ENCODE results near the gene UBASH3A. TPM values are rescaled to one million over a fixed set of nuclear protein-coding genes. Genes with fewer than 3 reads are reported as not detected.

UBASH3A gene
- total RNA-seq, 2 experiments from 2014 or later = 59.7 to 60.8 TPM

DNA sequence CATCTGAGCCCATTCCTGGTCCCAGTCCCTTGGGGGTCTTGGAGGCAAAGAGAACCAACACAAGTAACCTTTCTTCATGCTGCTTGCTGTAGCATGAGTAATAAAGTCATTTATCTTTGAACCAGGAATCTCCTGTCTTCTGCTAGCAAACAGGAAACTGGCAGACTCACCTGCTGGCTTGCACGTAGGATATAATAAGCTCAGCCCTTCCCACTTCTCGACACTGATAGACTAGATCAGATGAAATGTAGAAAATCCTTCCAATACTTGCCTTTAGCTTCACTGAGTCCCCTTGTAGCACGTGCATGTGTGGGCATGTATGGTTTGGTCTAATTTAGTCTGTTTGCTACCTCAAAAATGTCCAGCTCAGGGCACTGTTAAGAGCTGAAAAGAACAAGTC is 46.4 kb upstream of the UBASH3A start:
- CTCF ChIA-PET = no interaction called here
- Mint-ChIP-seq H3K27me3 (no peaks in the 10 kb centered on the region), H3K4me3 (no peak overlapping the region), H3K9me3 (peaks cover 7% of the 10 kb centered on the region), H3K36me3 (ENCODE audit: low read depth) (no peaks in the 10 kb centered on the region), H3K4me1 (ENCODE audit: low read depth) (no peaks in the 10 kb centered on the region), H3K27ac (no peak overlapping the region)
- no peaks in the 10 kb centered on the region for H3K36me3 ChIP-seq (ENCODE audit: insufficient read depth, low read length)
- intact Hi-C loops (cut with DNase I, micrococcal nuclease) = no loop called here
- no peak overlapping the region for H3K4me3 ChIP-seq (ENCODE audit: low read length)
- no peak for ATAC-seq (ENCODE audit: poor library complexity)
- TF ChIP-seq, protein P1, sequence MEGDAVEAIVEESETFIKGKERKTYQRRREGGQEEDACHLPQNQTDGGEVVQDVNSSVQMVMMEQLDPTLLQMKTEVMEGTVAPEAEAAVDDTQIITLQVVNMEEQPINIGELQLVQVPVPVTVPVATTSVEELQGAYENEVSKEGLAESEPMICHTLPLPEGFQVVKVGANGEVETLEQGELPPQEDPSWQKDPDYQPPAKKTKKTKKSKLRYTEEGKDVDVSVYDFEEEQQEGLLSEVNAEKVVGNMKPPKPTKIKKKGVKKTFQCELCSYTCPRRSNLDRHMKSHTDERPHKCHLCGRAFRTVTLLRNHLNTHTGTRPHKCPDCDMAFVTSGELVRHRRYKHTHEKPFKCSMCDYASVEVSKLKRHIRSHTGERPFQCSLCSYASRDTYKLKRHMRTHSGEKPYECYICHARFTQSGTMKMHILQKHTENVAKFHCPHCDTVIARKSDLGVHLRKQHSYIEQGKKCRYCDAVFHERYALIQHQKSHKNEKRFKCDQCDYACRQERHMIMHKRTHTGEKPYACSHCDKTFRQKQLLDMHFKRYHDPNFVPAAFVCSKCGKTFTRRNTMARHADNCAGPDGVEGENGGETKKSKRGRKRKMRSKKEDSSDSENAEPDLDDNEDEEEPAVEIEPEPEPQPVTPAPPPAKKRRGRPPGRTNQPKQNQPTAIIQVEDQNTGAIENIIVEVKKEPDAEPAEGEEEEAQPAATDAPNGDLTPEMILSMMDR (IDR thresholded peaks at IDR 0.05) = no peak
- no peak for DNase-seq
- peaks cover 8 to 10% of the 10 kb centered on the region in 2 experiments for H3K9me3 ChIP-seq (ENCODE audit: control insufficient read depth in 1 of 2, insufficient read depth in 1 of 2, low read length in 2 of 2)
- POLR2A ChIA-PET = no interaction called here
- no peaks in the 10 kb centered on the region for H3K27me3 ChIP-seq (ENCODE audit: control insufficient read depth in 1 of 2, insufficient read depth in 2 of 2, low read length in 2 of 2)
- H3K27ac ChIP-seq (ENCODE audit: low read depth in 1 of 2, low read length in 2 of 2) = no peak overlapping the region
- H3K4me1 ChIP-seq (ENCODE audit: insufficient read depth, low read length) = no peaks in the 10 kb centered on the region

DNA sequence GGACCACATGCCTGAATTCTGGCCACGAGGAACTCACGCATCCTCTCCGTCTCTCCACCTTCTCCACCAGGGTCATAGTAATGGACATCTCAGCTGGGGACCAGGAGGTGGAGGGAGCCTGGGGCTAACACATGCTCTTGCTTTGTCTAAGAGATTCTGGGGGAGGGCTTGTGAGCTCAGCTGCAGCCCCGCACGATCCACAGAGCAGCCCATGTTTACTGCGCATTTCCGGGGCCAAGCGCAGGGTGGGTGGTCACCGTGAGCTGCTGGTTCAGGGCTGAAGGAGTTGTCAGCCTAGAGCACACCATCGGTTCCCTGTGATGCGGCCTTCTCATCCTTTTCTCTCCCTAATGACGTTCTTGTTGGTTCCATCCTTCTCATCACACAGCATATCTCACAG is 45.4 kb upstream of the UBASH3A start:
- no peak overlapping the region for H3K27ac Mint-ChIP-seq
- Histone ChIP-seq H3K4me3 (ENCODE audit: low read length) (no peak overlapping the region), H3K9me3 (ENCODE audit: control insufficient read depth in 1 of 2, insufficient read depth in 1 of 2, low read length in 2 of 2) (peaks cover 8 to 10% of the 10 kb centered on the region in 2 experiments), H3K4me1 (ENCODE audit: insufficient read depth, low read length) (peaks cover 4% of the 10 kb centered on the region), H3K27ac (ENCODE audit: low read depth in 1 of 2, low read length in 2 of 2) (no peak overlapping the region), H3K27me3 (ENCODE audit: control insufficient read depth in 1 of 2, insufficient read depth in 2 of 2, low read length in 2 of 2) (no peaks in the 10 kb centered on the region), H3K36me3 (ENCODE audit: insufficient read depth, low read length) (no peaks in the 10 kb centered on the region)
- no peak overlapping the region for H3K4me3 Mint-ChIP-seq
- no peak for DNase-seq
- intact Hi-C loops (cut with DNase I, micrococcal nuclease) = no loop called here
- TF ChIP-seq, protein P1 (IDR thresholded peaks at IDR 0.05) = no peak
- H3K9me3 Mint-ChIP-seq = peaks cover 7% of the 10 kb centered on the region
- no peaks in the 10 kb centered on the region for H3K36me3 Mint-ChIP-seq (ENCODE audit: low read depth)
- CTCF ChIA-PET = no interaction called here
- H3K4me1 Mint-ChIP-seq (ENCODE audit: low read depth) = no peaks in the 10 kb centered on the region
- POLR2A ChIA-PET = no interaction called here
- H3K27me3 Mint-ChIP-seq = no peaks in the 10 kb centered on the region
- no peak for ATAC-seq (ENCODE audit: poor library complexity)

DNA sequence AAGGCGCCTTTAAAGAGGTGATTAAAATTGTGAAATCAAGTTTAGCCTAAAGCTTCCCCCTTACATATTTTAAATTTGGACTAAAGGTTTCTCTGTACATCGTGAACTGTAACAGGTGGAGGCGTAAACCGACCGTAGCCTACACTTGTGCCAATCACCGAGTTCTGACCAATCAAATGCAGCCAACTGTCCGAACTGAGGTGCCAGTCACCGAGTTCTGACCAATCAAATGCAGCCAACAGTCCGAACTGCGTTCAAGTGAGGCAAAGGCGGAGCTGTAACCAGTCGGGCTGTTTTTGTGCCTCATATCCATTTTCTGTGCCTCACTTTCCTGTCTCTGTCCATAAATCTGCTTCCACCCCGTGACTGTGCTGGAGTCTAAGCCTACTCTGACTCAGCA is 44.8 kb upstream of the UBASH3A start:
- no peaks in the 10 kb centered on the region for H3K27me3 ChIP-seq (ENCODE audit: control insufficient read depth in 1 of 2, insufficient read depth in 2 of 2, low read length in 2 of 2)
- H3K9me3 Mint-ChIP-seq = peaks cover 7% of the 10 kb centered on the region
- POLR2A ChIA-PET = no interaction called here
- H3K27ac ChIP-seq (ENCODE audit: low read depth in 1 of 2, low read length in 2 of 2) = no peak overlapping the region
- no peak overlapping the region for H3K4me3 ChIP-seq (ENCODE audit: low read length)
- peaks cover 8 to 10% of the 10 kb centered on the region in 2 experiments for H3K9me3 ChIP-seq (ENCODE audit: control insufficient read depth in 1 of 2, insufficient read depth in 1 of 2, low read length in 2 of 2)
- H3K27me3 Mint-ChIP-seq = no peaks in the 10 kb centered on the region
- CTCF ChIA-PET = no interaction called here
- ATAC-seq (ENCODE audit: poor library complexity) = no peak
- DNase-seq = no peak
- TF ChIP-seq, protein P1 (IDR thresholded peaks at IDR 0.05) = no peak
- no peaks in the 10 kb centered on the region for H3K36me3 ChIP-seq (ENCODE audit: insufficient read depth, low read length)
- no peak overlapping the region for H3K4me3 Mint-ChIP-seq
- H3K4me1 Mint-ChIP-seq (ENCODE audit: low read depth) = no peaks in the 10 kb centered on the region
- H3K27ac Mint-ChIP-seq = no peak overlapping the region
- H3K36me3 Mint-ChIP-seq (ENCODE audit: low read depth) = no peaks in the 10 kb centered on the region
- H3K4me1 ChIP-seq (ENCODE audit: insufficient read depth, low read length) = peaks cover 6% of the 10 kb centered on the region
- intact Hi-C loops (cut with DNase I, micrococcal nuclease) = no loop called here

All from CD4-positive, alpha-beta T cell (primary cell).